ENCODE measurements around the gene TGFB2.
A peak's percentile ranks its signal among the peaks of the same experiment; 100 is the strongest.

TGFB2 gene

DNA sequence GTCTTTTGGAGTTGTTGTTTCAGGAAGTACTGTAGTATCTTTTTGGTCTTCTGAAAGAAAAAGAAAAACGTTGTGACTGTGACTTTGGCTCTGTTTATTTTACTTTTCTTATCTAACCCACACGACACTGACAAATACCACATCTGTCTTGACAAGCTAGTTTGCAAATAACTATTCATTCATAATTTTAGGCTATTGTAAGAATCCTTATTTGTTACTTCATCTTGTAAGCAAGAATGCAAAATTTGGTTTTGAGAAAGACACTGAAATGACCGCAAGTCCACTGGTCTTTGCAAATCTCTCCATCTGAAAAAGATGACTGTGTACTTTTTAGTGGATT is 12.7 kb downstream of the TGFB2 start:
- DNase-seq (ENCODE audit: low read depth in 1 of 2, low spot score in 1 of 2) = no peak

DNA sequence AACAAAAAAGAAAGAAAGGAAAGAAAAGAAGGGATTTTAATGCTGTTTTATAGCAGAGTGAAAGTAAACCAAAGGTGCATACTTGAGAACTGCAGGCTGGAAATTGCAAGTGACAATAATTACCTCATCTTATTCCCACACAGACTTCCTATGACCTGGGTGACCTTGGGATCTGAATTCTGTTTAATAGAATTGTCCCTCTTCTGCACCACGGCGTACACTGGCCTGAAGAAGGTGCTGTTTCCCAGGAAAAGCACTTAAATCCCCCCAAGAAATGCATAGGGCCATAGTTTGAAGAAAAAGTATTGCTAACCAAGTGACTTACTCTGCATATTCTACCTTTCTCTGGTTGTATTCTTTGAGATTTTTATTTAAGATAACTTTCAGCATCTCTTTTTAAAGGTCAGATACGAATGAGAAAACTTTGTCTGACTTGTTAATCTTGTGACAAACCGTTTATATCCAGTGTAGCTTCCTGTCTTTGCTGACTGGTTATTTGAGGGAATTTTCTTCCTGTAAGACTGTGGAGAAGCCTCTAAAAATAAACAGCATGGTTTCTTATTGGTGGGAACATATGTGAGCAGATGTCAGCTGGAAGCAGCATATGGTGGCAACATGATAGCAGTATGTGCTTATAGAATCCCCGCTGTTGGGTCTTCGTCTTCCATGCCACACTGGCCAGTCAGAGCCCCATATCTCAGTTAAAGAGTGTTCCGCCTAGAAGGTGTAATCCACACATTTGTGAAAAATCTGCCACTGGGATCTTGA is 16.3 kb downstream of the TGFB2 start:
- DNase-seq (ENCODE audit: low read depth in 1 of 2, low spot score in 1 of 2) = no peak

DNA sequence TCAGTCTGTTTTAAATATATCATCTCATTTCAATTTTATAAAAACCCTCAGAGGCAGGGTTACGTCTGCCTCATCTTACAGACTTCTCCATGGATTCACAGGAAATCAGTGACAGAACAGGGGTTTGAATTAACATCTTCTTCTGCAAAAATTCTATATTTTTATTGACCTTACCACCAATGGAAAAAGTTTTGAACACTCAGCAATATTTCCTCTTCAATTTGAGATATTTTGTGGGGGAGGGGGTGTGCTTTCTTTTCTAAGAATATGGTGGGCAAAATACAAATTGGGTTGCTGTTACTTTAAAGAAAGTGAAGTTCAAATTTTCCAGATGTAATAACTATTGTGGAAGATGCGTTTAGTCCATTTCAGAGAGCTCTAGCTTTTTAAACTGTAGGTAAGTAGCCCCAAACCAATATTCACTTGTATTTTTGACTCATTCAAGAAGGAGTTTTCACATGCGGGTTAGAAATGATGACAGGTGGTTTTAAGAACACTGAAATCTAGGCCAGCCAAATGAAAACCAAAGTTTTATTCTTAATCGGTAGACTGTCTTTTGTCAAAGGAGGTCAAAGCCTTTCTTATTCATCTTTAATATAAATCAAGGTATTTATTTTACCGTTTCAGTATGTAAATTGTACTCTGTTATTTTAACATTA is 17.4 kb downstream of the TGFB2 start:
- DNase-seq (ENCODE audit: low read depth in 1 of 2, low spot score in 1 of 2) = no peak

DNA sequence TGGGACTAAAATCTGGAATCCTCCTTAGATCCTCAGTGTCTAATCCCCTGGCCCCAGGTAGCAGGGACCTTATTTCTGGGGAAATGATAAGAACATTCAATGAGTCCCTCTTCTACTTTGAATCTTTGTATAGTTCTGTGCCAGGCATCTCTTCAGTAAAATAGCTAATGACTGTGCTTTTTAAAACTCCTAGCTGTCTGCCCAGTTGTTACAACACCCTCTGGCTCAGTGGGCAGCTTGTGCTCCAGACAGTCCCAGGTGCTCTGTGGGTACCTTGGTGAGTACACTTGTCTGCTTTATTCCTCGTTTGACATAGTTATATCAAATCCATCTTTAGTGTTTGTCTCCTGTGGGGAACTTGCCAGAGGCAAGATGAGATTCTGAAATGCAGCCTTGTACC is 18.0 kb downstream of the TGFB2 start:
- no peak for DNase-seq (ENCODE audit: low read depth in 1 of 2, low spot score in 1 of 2)

DNA sequence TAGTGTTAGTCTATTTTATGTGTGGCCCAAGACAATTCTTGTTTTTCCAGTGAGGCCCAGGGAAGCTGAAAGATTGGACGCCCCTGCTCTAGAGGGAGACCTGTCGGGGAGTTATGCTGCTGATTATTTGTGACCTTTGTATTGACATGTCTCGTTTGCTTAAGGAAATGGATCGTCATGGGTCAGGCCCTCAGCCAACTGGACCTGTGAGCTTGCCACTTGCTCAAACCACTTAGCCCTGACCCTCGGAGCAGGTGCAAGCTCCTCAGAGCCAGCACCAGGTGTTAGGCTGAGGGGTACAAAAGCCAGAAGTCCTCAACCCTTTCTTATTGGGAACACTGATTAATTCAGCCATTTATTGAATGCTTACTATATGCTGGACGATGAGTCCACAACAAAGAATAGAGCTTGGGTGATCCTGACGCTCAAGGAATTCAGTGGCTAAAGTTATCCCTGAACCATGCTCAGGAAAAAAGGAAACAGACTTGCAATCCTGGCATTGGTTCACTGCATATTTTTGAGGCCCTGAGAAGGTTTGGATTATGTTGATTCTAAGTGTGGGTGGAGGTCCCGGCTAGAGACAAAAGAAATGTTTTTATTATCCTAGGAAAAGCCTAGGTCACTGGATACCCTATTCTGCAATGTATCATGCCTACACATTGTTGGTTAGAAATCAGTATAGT is 19.0 kb downstream of the TGFB2 start:
- DNase-seq (ENCODE audit: low read depth in 1 of 2, low spot score in 1 of 2) = no peak

DNA sequence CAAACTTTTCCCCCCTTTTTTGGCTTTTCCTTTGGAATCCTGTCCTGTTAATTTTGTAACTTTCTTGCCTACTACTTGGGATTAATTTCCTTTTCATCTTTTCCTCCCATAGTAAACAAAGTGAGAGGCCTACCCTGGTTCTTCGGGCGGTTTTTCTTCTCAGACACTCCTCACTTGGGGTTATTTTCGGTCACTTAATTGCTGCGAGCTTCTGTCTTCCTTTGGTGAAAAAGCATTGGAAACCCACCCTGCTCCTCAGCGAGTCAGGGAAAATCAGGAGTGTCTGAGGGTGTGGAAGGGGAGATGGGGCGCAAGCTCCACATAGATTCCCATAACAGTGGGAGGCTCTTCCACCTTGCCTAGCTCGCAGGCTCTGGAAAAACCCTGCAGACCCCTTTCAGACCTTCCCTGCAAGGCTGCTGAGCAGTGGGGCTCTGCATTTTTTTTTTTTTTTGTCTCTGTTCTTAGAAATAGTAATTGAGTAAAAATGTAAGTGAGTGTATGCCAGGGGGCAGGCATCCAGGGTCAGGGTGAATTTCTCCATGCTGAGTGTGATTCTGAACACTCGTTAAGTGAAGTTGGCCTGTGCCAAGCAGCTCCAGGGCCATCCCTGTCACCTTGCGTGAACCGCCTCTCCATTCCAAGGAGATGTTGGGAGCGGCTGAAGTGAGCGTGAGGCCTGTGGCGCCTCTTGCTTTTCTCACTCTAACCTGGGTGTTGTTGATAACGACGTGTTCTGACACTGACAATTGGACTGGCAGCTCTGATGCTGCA is 20.3 kb downstream of the TGFB2 start:
- DNase-seq (ENCODE audit: low read depth in 1 of 2, low spot score in 1 of 2) = no peak

DNA sequence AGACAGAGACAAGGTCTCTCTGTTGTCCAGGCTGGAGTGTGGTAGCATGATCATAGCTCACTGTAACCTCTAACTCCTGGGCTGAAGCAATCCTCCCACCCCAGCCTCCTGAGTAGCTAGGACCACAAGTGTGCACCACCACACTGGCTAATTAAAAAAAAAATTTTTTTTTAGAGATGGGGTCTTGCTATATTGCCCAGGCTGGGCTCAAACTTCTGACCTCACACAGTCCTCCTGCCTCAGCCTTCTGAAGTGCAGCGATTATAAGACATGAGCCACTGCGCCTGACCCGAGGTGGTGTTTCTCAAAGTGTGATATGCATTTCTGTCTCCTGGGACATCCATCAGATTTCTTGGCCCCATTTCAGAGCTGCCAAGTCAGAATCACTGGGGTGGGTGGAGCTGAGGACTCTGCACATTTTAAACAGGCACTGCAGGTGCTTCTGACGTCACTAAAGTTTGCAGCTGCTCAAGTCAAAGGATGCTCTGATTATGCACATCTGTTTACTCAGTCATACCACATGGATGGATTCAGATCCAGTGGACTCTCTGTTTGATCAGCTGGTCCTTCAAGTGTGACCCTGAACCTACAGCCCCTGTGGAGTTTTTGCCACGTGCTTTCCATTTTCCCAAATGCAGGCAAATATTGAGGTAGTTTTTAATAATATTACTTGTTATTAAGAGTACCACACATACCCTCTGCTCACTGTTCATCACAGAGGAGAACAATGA is 21.4 kb downstream of the TGFB2 start:
- no peak for DNase-seq (ENCODE audit: low read depth in 1 of 2, low spot score in 1 of 2)

DNA sequence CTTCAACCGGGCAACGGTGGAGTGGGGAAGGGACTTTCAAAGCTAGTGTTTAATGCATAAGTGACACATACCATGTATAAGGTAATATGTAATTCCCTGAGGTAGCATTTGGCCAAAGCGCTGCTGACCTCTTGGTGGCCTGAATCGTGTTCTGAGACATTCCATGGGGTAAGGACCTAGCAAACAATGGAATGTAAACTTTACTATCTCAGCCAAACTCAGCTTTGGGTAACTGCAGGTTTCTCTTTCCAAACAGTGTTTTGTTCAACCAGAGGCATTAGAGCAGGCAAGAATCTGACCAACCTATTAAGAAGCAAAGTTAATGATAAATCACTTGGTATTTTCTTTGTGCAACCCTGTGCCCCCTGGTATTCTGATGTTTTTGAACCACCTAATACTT is 22.0 kb downstream of the TGFB2 start:
- DNase-seq (ENCODE audit: low read depth in 1 of 2, low spot score in 1 of 2) = no peak

DNA sequence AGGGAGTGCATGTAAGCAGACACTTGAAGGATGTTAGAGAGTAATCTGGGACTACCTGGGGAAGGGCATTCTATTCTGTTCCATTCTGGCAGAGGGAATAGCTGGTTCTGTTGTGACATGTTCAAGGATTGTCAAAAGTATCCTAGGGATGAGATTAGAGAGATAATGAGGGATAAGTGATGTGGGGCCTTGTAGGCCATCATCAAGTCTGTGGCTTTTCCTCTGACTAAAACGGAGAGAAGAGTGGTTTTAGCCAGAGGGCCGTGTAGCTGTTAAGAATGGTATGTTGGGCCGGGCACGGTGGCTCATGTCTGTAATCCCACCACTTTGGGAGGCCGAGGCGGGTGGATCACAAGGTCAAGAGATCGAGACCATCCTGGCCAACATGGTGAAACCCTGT is 23.6 kb downstream of the TGFB2 start:
- DNase-seq (ENCODE audit: low read depth in 1 of 2, low spot score in 1 of 2) = no peak

DNA sequence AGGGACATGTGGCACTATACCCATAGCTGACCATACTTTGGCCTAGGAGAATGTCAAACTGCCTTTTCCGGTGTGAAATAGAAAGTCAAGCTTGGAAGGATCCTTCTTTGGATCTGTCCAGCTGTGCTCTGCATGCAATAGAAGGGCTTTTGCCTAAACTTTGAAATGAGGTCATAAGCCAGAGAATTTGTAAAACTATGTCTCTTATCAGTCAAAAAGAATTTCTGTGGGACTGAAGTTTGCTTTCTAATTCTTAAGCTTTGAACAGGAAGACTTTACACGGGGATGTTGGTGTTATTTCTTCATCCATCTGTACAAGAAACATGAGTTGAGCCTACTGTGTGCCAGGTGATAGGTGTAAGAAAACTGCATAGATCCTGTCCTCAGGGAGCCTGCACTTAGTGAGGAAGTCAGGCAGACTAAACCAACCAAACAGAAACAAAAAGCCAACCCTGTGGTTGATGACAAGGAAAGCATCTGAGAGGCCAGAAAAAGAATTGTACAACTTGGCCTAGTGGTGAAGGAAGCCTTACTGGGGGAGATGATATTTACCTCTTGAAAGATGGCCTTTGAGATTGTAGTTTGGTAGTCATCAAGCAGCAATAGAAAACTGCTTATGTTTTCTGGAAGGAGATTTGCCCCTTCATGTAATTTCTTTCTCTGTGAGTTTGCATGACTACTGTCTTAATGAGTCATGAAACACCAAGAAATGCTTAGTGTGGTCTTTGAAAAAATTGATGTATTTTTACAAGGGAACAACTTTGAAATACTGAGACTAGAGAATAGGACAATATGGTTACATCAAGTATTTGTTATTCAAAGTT is 24.8 kb downstream of the TGFB2 start:
- no peak for DNase-seq (ENCODE audit: low read depth in 1 of 2, low spot score in 1 of 2)

DNA sequence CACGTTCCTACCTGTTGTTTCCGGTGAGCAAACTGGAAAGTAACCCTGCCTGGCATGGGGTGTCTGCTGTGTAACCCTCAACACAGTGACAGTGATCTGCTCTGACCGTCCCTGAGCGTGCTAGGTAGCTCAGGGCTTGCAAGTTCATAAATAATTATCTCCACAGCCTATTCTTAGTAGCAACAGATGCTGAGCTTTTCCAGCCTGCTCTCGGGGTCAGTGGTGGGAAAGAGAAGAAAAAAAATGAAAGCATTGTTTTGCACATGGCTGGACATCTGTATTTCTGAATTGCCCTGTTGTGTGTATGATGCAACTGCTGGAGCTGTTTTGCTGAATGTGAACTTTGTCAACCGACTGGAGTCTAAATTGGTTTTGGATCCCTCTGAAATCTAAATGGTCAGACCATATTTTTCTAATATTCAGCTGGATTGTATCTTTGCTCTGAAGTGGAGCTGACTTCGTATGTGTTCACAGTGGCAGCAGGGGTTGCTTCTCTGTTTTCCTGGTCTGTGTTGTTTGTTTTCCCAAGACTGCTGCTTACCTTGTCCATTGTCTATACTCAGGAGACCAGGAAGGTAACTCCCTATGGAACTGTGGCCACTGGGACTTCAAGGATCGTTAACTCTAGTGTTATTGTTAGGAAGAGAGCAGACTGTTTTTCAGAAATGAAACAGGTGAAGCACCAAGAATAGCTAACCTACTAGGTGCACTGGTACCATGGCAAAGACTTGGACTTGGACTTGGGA is 27.0 kb downstream of the TGFB2 start:
- no peak for DNase-seq (ENCODE audit: low read depth in 1 of 2, low spot score in 1 of 2)

DNA sequence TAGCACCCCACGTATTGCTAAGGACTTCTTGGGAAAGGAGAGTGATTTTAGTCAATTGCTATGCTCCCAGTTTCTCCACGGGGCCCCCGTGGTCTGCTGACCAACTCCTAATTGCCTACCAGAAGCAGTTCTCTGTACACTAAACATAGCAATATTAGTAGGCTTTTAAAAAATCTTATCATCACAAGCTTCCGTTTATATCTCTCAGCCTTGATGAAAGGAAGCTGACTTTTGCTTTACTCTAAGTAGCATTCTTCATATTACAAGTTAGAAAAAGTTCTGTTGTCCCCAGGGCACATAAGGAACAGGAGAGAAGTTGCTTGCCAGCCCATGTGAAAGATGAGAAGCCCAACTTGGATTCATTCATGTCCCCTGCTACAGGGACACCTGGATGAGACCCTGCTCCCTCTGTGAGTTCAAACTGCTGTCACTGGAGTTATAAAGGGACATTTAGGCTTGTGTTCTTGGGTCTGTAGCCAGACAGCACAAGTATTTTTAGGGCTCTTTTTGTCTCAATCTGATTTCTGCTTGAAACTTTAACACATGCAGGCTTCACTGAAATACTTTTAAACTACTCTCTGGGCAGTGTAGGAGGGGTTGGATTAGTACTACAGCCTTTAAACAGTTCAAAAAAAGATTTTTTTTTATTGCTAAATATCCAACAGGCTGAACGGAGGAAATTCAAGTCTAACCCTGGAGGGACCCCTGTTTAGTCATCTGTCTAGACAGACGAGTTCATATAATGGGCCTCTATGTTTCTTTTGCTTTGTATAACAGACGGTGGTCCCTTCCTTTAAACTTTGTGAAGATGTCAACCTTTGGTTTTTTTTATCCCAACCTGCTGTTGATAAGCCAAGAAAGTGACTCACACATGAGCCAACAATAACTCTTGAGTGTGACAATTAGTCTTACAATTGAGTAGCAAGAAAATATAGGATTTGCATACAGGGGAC is 29.5 kb downstream of the TGFB2 start:
- no peak for DNase-seq (ENCODE audit: low read depth in 1 of 2, low spot score in 1 of 2)

DNA sequence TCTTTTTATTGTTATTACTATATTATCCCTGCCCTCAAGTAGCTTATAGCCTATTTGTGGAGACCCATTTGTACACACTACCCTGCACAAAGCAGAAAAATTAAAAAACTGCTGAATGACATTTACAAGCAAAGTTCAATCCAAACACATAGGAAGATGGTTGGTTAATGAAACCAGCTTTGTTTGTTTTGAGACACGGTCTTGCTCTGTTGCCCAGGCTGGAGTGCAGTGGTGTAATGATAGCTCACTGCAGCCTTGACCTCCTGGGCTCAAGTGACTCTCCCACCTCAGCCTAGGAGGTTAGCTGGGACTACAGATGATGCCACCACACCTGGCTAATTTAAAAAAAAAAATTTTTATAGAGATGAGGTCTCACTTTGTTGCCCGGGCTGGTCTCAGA is 31.6 kb downstream of the TGFB2 start:
- no peak for DNase-seq (ENCODE audit: low read depth in 1 of 2, low spot score in 1 of 2)

DNA sequence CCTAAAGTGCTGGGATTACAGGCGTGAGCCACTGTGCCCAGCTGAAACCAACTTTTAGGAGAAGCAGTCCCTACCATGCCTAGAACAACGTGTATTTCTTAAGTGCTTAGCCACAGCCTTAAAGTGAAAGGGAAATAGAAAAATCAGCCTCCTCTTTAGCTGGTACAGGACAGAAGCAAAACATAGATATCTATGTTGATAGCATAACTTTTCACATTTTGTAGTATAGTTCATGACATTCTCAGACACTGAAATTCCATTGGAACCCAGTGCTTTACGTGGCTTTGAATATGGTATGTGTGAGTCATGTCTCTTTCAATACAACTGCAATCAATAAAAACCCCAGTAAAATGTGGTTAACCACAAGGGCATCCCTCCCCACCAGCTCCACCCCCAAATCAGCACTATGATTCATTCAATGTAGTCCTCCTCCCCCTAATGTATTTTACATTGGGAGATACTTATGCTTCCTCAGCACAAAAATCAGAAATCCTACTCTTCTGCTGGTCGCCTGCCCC is 32.1 kb downstream of the TGFB2 start:
- peak; percentile 19 to 78 for DNase-seq (ENCODE audit: low read depth in 1 of 2, low spot score in 1 of 2)

DNA sequence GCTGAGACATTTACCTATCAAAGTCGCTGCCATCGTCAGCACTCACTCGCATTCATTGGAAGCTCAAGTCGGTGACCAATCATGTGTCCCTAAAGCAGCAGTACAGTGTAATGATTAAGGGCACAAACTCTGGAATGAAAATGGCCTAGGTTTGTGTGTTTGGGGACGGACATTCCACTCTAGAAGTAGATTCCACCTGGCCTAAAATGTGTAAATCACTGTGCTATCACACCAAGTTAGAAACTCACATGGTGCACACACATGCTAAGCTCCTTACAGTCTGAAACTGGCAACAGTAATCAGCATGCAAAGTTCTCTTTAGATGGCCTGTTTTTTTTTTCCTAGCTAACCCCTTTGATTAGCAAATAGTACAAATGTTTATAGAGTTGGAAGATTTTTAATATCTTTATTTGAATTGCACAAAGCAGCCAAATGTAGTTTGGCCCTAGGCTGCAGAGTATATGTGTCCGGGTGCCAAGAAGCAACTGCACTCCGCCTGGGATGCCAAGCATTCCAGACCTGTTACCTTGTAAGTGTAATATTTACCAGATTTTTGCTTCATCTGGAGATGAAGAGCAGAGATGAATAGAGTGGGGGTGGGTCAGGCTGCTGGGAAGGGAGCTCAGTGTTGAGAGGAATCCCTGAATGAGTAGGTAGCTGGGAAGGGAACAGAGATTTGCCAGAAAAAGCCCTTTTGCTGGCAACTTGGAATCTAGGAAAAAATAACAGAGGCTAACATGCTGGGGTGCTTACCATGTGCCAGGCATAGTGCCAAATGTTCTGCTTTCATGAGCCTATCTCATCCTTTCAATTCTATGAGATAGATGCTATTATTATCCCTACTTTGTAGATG is 35.2 kb downstream of the TGFB2 start:
- DNase-seq (ENCODE audit: low read depth in 1 of 2, low spot score in 1 of 2) = no peak

DNA sequence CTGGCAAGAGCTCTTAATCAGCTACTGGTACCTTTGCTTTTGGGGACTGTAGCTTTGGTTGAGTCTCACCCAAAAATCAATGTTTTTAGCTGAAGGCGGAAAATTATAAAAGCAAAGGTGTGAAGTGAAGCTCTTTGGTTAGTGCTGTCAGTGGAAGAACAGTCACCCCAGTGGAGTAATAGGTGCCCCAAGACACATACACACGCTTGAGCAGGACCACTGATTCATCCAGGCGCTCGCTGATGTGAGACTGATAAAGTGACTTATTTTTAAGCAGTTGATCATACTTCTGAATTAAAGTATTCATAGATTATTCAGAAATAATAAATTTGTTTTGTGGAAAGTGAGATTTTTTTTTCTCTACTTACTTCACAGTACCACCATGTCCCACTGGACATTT is 37.1 kb downstream of the TGFB2 start:
- no peak for DNase-seq (ENCODE audit: low read depth in 1 of 2, low spot score in 1 of 2)

DNA sequence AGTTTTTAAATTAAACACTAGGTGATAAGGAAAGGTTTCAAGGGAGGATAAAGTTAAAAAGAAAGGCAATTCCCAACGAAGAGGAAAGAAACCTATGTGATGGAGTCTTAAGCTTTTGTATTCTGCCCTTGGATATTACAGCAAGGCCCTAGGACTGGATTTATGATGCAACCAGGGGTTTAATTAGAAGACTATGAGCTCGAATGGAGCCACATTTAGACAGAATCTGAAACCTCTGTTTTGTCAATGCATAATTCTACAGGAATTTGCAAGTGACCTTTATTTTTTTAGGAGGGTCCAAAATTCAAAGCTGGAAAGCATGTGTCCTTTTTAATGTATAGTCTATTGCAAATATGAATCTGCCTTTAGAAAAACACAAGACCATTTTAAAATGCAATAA is 37.9 kb downstream of the TGFB2 start:
- no peak for DNase-seq (ENCODE audit: low read depth in 1 of 2, low spot score in 1 of 2)

Data from activated CD4-positive, alpha-beta T cell treated with anti-CD3 and anti-CD28 coated beads, Interleukin-2, amount 50 U/mL, for 24 hours (primary cell).